ENCODE data around the gene PIAS4. TPM values are rescaled to one million over a fixed set of nuclear protein-coding genes. Genes with fewer than 3 reads are reported as not detected.
A peak's percentile ranks its signal among the peaks of the same experiment; 100 is the strongest.

Gene PIAS4
- total and polyA plus RNA-seq, 7 donors = 7.2 to 29.9 (median 18.6) TPM

DNA sequence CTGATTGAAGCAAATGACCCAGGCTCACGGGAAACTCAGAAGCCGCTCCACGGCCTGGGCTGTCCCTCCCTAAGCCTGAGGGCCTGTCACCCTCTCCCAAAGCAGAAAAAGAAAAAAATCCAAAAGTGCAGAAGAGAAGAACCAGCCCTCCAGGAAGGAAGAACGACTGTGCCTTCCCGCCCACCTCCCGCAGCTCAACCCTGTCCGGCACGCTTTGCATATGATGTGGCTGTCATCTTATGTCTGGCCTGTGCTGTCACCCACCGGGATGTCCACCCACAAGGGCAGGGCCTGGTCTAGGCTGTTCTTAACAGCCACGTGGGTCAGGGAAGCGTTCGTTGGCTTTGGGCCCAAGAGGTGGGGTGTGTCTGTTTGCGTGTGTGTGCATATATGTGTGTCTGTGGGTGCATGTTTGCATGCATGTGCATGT lies 45.5 kb downstream of the PIAS4 start:
- Histone ChIP-seq H3K36me3 (peaks cover 27 to 61% (median 29%) of the 10 kb centered on the region in 4 donors), H3K4me3 (peak overlapping the region in 2 of 4 donors; percentile 14 to 21), H3K27ac (peak overlapping the region; percentile 66 to 78 (median 72)), H3K27me3 (no peaks in the 10 kb centered on the region), H3K4me1 (peaks cover 0 to 58% (median 44%) of the 10 kb centered on the region in 4 donors), H3K9me3 (no peaks in the 10 kb centered on the region)
- 7 to 46% methylated on average over 13 of the region's 13 CpGs for WGBS, 2 donors
- TF ChIP-seq POLR2AphosphoS5 (IDR thresholded peaks at IDR 0.05) = peak in 1 of 4 donors; percentile 24
- no peak for TF ChIP-seq POLR2A (IDR thresholded peaks at IDR 0.05)
- no peak for TF ChIP-seq EP300 (IDR thresholded peaks at IDR 0.05)
- no peak for DNase-seq
- intact Hi-C loops (cut with DNase I) = no loop called here

DNA sequence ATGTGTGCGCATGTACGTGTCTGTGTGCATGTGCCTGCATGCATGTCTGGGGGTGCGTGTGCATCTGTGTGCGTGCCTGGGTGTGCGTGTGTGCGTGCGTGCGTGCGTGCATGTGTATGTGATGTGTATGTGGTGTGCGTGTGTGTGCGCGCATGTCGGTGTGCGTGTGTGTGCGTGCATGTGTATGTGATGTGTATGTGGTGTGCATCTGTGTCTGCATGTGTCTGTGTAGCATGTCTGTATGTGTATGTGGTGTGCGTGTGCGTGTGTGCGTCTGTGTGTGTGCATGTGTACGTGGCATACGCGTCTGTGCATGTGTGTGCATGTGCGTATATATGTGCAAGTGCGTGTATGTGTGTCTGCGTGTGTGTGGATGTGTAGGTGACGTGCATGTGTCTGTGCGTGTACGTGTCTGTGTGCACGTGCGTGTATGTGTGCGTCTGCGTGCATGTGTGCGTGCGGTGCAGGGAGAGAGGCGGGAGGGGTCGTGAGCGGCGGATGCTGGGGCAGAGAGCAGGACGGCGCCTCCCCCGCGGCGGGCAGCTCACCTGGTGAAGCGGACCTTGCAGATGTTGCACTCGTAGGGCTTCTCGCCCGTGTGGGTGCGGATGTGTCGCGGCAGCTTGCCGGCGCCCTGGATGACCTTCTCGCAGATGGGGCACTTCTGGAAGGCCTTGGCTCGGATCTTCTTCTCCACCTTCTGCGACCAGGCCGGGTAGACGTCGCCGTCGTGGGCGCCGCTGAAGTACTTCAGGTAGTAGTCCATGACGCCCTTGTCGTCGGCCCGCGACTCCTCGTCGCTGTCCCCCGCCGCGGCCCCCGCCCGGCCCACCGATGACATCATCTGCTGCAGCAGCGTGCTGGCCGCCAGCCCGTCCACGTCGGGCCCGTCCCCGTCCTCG lies 46.1 kb downstream of the PIAS4 start:
- no peak for TF ChIP-seq POLR2A (IDR thresholded peaks at IDR 0.05)
- TF ChIP-seq POLR2AphosphoS5 (IDR thresholded peaks at IDR 0.05) = peak in 1 of 4 donors; percentile 12
- H3K4me1 ChIP-seq = peaks cover 0 to 64% (median 51%) of the 10 kb centered on the region in 4 donors
- no peak for DNase-seq
- WGBS, 2 donors = 22 to 82% methylated on average over 82 of the region's 82 CpGs
- H3K4me3 ChIP-seq = no peak overlapping the region
- H3K27ac ChIP-seq = peak overlapping the region in 2 of 4 donors; percentile 66 to 78
- H3K36me3 ChIP-seq = peaks cover 27 to 55% (median 29%) of the 10 kb centered on the region in 4 donors
- intact Hi-C loops (cut with DNase I) = no loop called here
- no peaks in the 10 kb centered on the region for H3K9me3 ChIP-seq
- H3K27me3 ChIP-seq = no peaks in the 10 kb centered on the region

DNA sequence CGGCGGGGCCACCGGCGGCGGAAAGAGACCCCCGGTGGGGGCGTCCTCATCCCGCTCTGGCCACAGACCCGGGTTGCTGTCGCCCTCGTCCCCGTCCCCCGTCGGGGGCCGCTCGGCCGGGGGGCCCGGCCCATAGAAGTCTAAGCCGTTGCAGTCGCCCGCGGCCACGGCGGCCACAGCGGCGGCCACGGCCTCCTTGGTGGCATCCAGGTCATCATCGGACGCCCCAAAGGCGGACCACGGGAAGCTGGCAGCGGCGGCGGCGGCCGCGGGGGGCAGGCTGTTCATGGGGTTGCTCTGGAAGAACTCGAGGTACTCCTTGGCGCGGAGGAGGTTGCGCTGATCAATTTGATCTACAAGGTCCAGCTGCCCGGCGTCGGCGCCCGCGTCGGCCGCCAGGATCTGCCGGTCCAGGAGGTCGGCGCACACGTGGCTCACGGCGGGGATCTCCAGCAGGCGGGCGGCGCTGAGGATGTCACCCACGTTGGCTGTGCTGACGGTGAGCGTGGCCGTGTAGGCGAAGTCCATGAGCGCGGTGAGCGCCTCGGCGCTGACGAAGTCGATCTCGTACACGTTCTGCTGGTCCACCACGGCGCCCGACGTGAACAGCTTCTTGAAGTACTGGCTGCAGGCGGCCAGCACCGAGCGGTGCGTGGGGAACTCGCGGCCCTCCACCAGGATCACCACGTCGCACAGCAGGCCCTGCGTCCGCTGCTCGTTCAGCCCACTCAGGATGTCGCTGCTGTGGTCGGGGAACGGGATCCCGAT lies 47.1 kb downstream of the PIAS4 start:
- TF ChIP-seq POLR2A (IDR thresholded peaks at IDR 0.05) = no peak
- no peak for TF ChIP-seq POLR2AphosphoS5 (IDR thresholded peaks at IDR 0.05)
- TF ChIP-seq EP300 (IDR thresholded peaks at IDR 0.05) = no peak
- TF ChIP-seq, protein P1, sequence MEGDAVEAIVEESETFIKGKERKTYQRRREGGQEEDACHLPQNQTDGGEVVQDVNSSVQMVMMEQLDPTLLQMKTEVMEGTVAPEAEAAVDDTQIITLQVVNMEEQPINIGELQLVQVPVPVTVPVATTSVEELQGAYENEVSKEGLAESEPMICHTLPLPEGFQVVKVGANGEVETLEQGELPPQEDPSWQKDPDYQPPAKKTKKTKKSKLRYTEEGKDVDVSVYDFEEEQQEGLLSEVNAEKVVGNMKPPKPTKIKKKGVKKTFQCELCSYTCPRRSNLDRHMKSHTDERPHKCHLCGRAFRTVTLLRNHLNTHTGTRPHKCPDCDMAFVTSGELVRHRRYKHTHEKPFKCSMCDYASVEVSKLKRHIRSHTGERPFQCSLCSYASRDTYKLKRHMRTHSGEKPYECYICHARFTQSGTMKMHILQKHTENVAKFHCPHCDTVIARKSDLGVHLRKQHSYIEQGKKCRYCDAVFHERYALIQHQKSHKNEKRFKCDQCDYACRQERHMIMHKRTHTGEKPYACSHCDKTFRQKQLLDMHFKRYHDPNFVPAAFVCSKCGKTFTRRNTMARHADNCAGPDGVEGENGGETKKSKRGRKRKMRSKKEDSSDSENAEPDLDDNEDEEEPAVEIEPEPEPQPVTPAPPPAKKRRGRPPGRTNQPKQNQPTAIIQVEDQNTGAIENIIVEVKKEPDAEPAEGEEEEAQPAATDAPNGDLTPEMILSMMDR (IDR thresholded peaks at IDR 0.05) = no peak
- Histone ChIP-seq H3K4me1 (peaks cover 0 to 69% (median 55%) of the 10 kb centered on the region in 4 donors), H3K27me3 (no peaks in the 10 kb centered on the region), H3K36me3 (peaks cover 27 to 55% (median 27%) of the 10 kb centered on the region in 4 donors), H3K9me3 (no peaks in the 10 kb centered on the region), H3K27ac (no peak overlapping the region), H3K4me3 (no peak overlapping the region)
- WGBS, 2 donors = 55 to 95% methylated on average over 91 of the region's 91 CpGs
- intact Hi-C loops (cut with DNase I) = no loop called here
- no peak for DNase-seq

DNA sequence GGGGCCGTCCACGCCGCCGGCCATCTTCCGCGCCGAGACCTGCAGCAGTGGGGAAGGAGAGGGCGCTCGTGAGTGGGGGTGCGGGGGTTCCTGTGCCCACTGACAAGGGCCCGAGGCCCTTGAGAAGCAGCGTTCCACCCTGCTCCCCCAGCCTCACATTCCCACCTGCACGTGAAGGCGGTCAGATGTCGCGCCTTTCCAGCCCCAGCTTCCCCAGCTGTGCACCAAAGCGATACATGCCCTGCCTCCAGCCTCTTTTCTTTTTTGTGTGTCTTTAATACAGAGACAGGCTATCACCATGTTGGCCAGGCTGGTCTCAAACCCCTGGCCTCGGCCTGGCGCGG lies 47.6 kb downstream of the PIAS4 start:
- intact Hi-C loops (cut with DNase I) = no loop called here
- Histone ChIP-seq H3K27ac (no peak overlapping the region), H3K4me3 (no peak overlapping the region), H3K4me1 (peaks cover 0 to 69% (median 57%) of the 10 kb centered on the region in 4 donors), H3K9me3 (no peaks in the 10 kb centered on the region), H3K27me3 (no peaks in the 10 kb centered on the region), H3K36me3 (peaks cover 21 to 49% (median 27%) of the 10 kb centered on the region in 4 donors)
- TF ChIP-seq POLR2AphosphoS5 (IDR thresholded peaks at IDR 0.05) (no peak), EP300 (IDR thresholded peaks at IDR 0.05) (no peak), POLR2A (IDR thresholded peaks at IDR 0.05) (no peak)
- TF ChIP-seq, protein P1 (IDR thresholded peaks at IDR 0.05) = no peak
- DNase-seq = no peak
- WGBS, 2 donors = 91 to 97% methylated on average over 20 of the region's 20 CpGs

DNA sequence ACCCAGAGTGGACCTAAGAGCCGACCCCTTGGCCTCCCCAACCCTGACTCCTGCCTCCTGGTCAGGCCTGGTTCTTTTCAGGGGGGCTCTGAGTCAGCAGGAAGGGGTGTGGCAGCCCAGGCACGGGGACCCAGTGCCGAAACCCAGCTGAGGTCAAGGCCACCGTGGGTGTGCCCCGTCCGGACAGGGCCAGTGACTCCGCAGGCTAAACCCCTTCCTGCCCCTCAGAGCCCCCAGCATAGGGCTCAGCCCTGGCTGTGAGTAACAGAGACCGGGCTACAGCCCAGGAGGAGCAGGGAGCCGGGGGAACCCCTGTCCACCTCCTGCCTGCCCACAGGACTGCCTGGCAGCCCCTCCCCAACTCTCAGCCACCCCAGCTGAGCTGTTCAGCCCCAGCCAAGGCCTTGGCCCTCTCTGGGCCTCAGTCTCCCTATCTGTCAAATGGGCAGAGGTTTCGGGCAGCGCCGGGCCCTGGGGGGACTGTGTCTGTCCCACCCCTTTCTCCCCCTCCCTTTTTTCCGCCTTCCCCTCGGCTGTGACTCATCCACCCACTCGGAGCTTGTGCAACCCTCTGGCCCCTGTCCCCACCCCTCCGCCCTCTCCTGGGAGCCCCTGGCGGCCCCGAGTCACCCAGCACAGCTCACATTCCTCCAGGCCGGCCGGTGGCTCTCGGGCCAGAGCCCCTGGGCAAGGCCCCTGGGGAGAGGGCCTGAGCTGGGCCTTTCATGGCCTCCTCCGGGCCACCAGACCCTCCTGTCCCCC lies 50.6 kb downstream of the PIAS4 start:
- peak overlapping the region; percentile 11 to 89 (median 36) for H3K4me3 ChIP-seq
- peak; percentile 97 for DNase-seq
- no peaks in the 10 kb centered on the region for H3K27me3 ChIP-seq
- H3K27ac ChIP-seq = peak overlapping the region; percentile 97 to 100 (median 98)
- no peaks in the 10 kb centered on the region for H3K9me3 ChIP-seq
- peak; percentile 61 to 80 (median 71) for TF ChIP-seq POLR2AphosphoS5 (IDR thresholded peaks at IDR 0.05)
- TF ChIP-seq, protein P1 (IDR thresholded peaks at IDR 0.05) = peak in 1 of 4 experiments; percentile 8
- peak in 1 of 2 donors; percentile 31 for TF ChIP-seq POLR2A (IDR thresholded peaks at IDR 0.05)
- peak in 1 of 4 donors; percentile 6 for TF ChIP-seq EP300 (IDR thresholded peaks at IDR 0.05)
- intact Hi-C loops (cut with DNase I) = loop anchor here (2.0 kb wide), 1 partner anchor 43 kb away; no protein-coding TSS in a partner anchor
- H3K4me1 ChIP-seq = peaks cover 0 to 76% (median 69%) of the 10 kb centered on the region in 4 donors
- WGBS, 2 donors = 23 to 43% methylated on average over 22 of the region's 22 CpGs
- H3K36me3 ChIP-seq = peaks cover 17 to 27% (median 24%) of the 10 kb centered on the region in 4 donors
